Neural progenitor cell (in vitro differentiated cells): ENCODE data around the gene THAP5. TPM values are rescaled to one million over a fixed set of nuclear protein-coding genes. Genes with fewer than 3 reads are reported as not detected.

Source experiments
- DNase-seq: peaks from one replicate; pipeline ENCODE4 v3.0.0-alpha.2; 2016; ENCODE audit warnings: low spot score
- H2AFZ ChIP-seq: fragments of 200-600 bp; sonication (generic); replicated peaks from 2 replicates; pipeline ENCODE4 v1.6.1; 2016; ENCODE audit warnings: antibody characterized with exemption
- H3F3A ChIP-seq: fragments of 200-600 bp; sonication (generic); 2 replicates; pipeline ENCODE4 v1.6.1; 2016; ENCODE audit warnings: antibody characterized with exemption, low read depth
- H3K27ac ChIP-seq: fragments of 200-600 bp; sonication (generic); 2 replicates; pipeline ENCODE4 v1.5.1; 2016; ENCODE audit warnings: mild to moderate bottlenecking
- H3K27me3 ChIP-seq: fragments of 200-600 bp; sonication (generic); 2 replicates; pipeline ENCODE4 v1.6.1; 2016; ENCODE audit warnings: mild to moderate bottlenecking, moderate library complexity
- H3K36me3 ChIP-seq: fragments of 200-600 bp; sonication (generic); 2 replicates; pipeline ENCODE4 v1.5.1; 2016
- H3K4me1 ChIP-seq: fragments of 200-600 bp; sonication (generic); 2 replicates; pipeline ENCODE4 v1.6.1; 2016; ENCODE audit warnings: mixed run types
- H3K4me2 ChIP-seq: fragments of 200-600 bp; sonication (generic); 2 replicates; pipeline ENCODE4 v1.6.1; 2016
- H3K4me3 ChIP-seq: fragments of 200-600 bp; sonication (generic); 2 replicates; pipeline ENCODE4 v1.5.1; 2016
- H3K79me2 ChIP-seq: fragments of 200-600 bp; sonication (generic); 2 replicates; pipeline ENCODE4 v1.6.1; 2016; ENCODE audit warnings: low read depth
- H3K9ac ChIP-seq: fragments of 200-600 bp; sonication (generic); 2 replicates; pipeline ENCODE4 v1.6.1; 2016
- H3K9me3 ChIP-seq: fragments of 200-600 bp; sonication (generic); 2 replicates; pipeline ENCODE4 v1.5.1; 2016; ENCODE audit warnings: low read depth
- H4K20me1 ChIP-seq: fragments of 200-600 bp; sonication (generic); 2 replicates; pipeline ENCODE4 v1.6.1; 2016; ENCODE audit warnings: low read depth
- H3K27ac Mint-ChIP-seq: 3 replicates; pipeline ENCODE4 v1.8.0; 2021; ENCODE audit warnings: mixed read lengths
- H3K27me3 Mint-ChIP-seq: 2 replicates; pipeline ENCODE4 v1.8.0; 2022; ENCODE audit warnings: low read depth, mild to moderate bottlenecking, inconsistent platforms, moderate library complexity, mixed read lengths; ENCODE audit not compliant: insufficient read depth
- H3K36me3 Mint-ChIP-seq: 3 replicates; pipeline ENCODE4 v1.8.0; 2021; ENCODE audit warnings: mixed read lengths
- H3K4me1 Mint-ChIP-seq: 3 replicates; pipeline ENCODE4 v1.8.0; 2021; ENCODE audit warnings: mixed read lengths
- H3K4me3 Mint-ChIP-seq: 3 replicates; pipeline ENCODE4 v1.8.0; 2021; ENCODE audit warnings: mild to moderate bottlenecking, moderate library complexity, mixed read lengths
- H3K9me3 Mint-ChIP-seq: 3 replicates; pipeline ENCODE4 v1.8.0; 2020; ENCODE audit warnings: mixed read lengths
- CTCF ChIP-seq: fragments of 200-600 bp; sonication (generic); IDR thresholded peaks from 2 replicates; pipeline ENCODE4 v1.5.1; 2017; ENCODE audit warnings: antibody characterized with exemption, mild to moderate bottlenecking
- EZH2 ChIP-seq: fragments of 200-600 bp; sonication (generic); IDR thresholded peaks from 2 replicates; pipeline ENCODE4 v1.6.1; 2017; ENCODE audit warnings: antibody characterized with exemption, mild to moderate bottlenecking, moderate library complexity
- EZH2phosphoT487 ChIP-seq: fragments of 200-600 bp; sonication (generic); IDR thresholded peaks from 2 replicates; pipeline ENCODE4 v1.6.1; 2017; ENCODE audit warnings: antibody characterized with exemption
- total RNA-seq: library from RNA; depleted of rRNA; stranded (reverse); fragments of >200 nt; gene quantifications from 2 replicates; pipeline ENCODE4 v1.2.3, GENCODE V29; 2015; ENCODE audit warnings: low replicate concordance

THAP5 gene
- total RNA-seq, 1 donor from 2014 or later = 55.6 TPM

DNA sequence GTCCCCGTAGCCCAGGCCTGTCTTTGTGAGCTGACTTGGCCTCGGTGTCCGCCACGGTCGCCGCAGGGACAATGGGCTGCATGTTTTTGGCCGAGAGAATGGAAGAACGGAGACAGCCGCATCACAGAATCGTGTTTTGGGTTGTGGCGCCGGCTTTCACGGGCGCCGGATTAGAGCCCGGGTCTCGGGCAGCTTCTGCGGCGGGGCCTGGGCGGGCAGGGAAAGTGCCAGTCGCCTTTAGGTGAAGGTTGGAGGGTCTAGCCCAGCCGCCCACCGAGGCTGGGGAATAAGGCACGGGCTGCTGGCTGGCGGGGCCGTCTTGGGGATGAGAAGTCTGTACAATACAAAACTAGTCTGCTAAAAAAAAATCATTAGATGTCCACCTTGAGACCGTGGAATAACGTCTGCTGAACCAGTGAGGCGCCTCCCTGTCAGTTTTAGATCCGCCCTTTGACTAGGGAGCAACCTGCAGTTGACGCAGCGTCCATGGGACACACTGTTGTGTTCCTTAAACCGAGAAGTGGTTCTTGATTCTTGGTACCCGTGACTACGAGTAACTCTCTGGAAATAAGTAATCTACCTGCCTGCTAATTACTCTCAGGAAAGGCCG lies 745 bp upstream of the THAP5 start:
- Mint-ChIP-seq H3K36me3 (peaks cover 25% of the 10 kb centered on the region), H3K4me1 (peaks cover 25% of the 10 kb centered on the region), H3K9me3 (no peaks in the 10 kb centered on the region), H3K27ac (peak overlapping the region; percentile 91), H3K27me3 (no peaks in the 10 kb centered on the region), H3K4me3 (peak overlapping the region; percentile 96)
- H3K27ac ChIP-seq = peak overlapping the region; percentile 92
- peaks cover 35% of the 10 kb centered on the region for H3K4me1 ChIP-seq
- no peaks in the 10 kb centered on the region for H3K9me3 ChIP-seq
- H3K27me3 ChIP-seq = no peaks in the 10 kb centered on the region
- DNase-seq = peak; percentile 64
- peaks cover 25% of the 10 kb centered on the region for H3K36me3 ChIP-seq
- H3K79me2 ChIP-seq = peaks cover 84% of the 10 kb centered on the region
- peaks cover 9% of the 10 kb centered on the region for H4K20me1 ChIP-seq
- H2AFZ ChIP-seq = peak overlapping the region; percentile 42
- peak overlapping the region; percentile 71 for H3K4me3 ChIP-seq
- peak overlapping the region; percentile 89 for H3K4me2 ChIP-seq
- H3K9ac ChIP-seq = peak overlapping the region; percentile 69
- peaks cover 16% of the 10 kb centered on the region for H3F3A ChIP-seq
- TF ChIP-seq EZH2phosphoT487 (no peak), EZH2 (peak; percentile 12)

GRCh38 chr7:108568801-108569380 lies 615 bp downstream of the THAP5 start:
- Histone ChIP-seq H3K9me3 (no peaks in the 10 kb centered on the region), H3K4me2 (peak overlapping the region; percentile 77), H3K27ac (peak overlapping the region; percentile 85), H4K20me1 (peaks cover 6% of the 10 kb centered on the region), H3K27me3 (no peaks in the 10 kb centered on the region), H3K4me1 (peaks cover 35% of the 10 kb centered on the region), H3K79me2 (peaks cover 93% of the 10 kb centered on the region), H3K36me3 (peaks cover 28% of the 10 kb centered on the region), H2AFZ (peak overlapping the region; percentile 34), H3F3A (peaks cover 16% of the 10 kb centered on the region), H3K9ac (peak overlapping the region; percentile 64), H3K4me3 (peak overlapping the region; percentile 71)
- H3K27me3 Mint-ChIP-seq = no peaks in the 10 kb centered on the region
- H3K9me3 Mint-ChIP-seq = no peaks in the 10 kb centered on the region
- H3K4me3 Mint-ChIP-seq = peak overlapping the region; percentile 96
- no peak for TF ChIP-seq EZH2phosphoT487
- TF ChIP-seq EZH2 = no peak
- TF ChIP-seq CTCF = no peak
- DNase-seq = no peak
- peaks cover 30% of the 10 kb centered on the region for H3K36me3 Mint-ChIP-seq
- H3K27ac Mint-ChIP-seq = peak overlapping the region; percentile 91
- H3K4me1 Mint-ChIP-seq = peaks cover 25% of the 10 kb centered on the region

GRCh38 chr7:108565987-108566386 lies 3.5 kb downstream of the THAP5 start:
- Mint-ChIP-seq H3K4me3 (no peak overlapping the region), H3K27ac (no peak overlapping the region), H3K4me1 (peaks cover 16% of the 10 kb centered on the region), H3K9me3 (peaks cover 2% of the 10 kb centered on the region), H3K36me3 (peaks cover 36% of the 10 kb centered on the region), H3K27me3 (no peaks in the 10 kb centered on the region)
- no peak overlapping the region for H3K27ac ChIP-seq
- H3K27me3 ChIP-seq = no peaks in the 10 kb centered on the region
- TF ChIP-seq EZH2phosphoT487 (no peak), CTCF (no peak), EZH2 (no peak)
- no peak overlapping the region for H3K9ac ChIP-seq
- H3K79me2 ChIP-seq = peaks cover 73% of the 10 kb centered on the region
- H2AFZ ChIP-seq = no peak overlapping the region
- H3K36me3 ChIP-seq = peaks cover 7% of the 10 kb centered on the region
- peaks cover 27% of the 10 kb centered on the region for H3K4me1 ChIP-seq
- H3F3A ChIP-seq = peaks cover 36% of the 10 kb centered on the region
- peaks cover 2% of the 10 kb centered on the region for H4K20me1 ChIP-seq
- H3K4me3 ChIP-seq = no peak overlapping the region
- no peaks in the 10 kb centered on the region for H3K9me3 ChIP-seq
- no peak for DNase-seq
- H3K4me2 ChIP-seq = no peak overlapping the region
